Uterus (tissue), 4 donors: ENCODE measurements around the gene XYLT1. TPM values are rescaled to one million over a fixed set of nuclear protein-coding genes. Genes with fewer than 3 reads are reported as not detected.

Experiments
- DNase-seq, 2 donors: peaks; one replicate each; pipeline ENCODE4 v3.0.0-alpha.2; 2019 to 2020
- H3K27ac ChIP-seq, 2 donors: fragments of 200-600 bp; sonication (generic); 1 replicate in 1 of 2; 2 replicates in 1 of 2; pipeline ENCODE4 v1.5.1; 2016 to 2018
- H3K27me3 ChIP-seq, 2 donors: fragments of 200-600 bp; sonication (generic); one replicate each; pipeline ENCODE4 v1.5.1; 2018 to 2019; ENCODE audit warnings: control low read depth in 1 of 2
- H3K36me3 ChIP-seq, 2 donors: fragments of 200-600 bp; sonication (generic); one replicate each; pipeline ENCODE4 v1.5.1; 2019; ENCODE audit warnings: control low read depth in 1 of 2
- H3K4me1 ChIP-seq, 2 donors: fragments of 200-600 bp; sonication (generic); one replicate each; pipeline ENCODE4 v1.5.1; 2018 to 2019; ENCODE audit warnings: control low read depth in 1 of 2
- H3K4me3 ChIP-seq, 2 donors: fragments of 200-600 bp; sonication (generic); 1 replicate in 1 of 2; 2 replicates in 1 of 2; pipeline ENCODE4 v1.5.1; 2018 to 2019; ENCODE audit warnings: mild to moderate bottlenecking in 1 of 2
- H3K9me3 ChIP-seq, 2 donors: fragments of 200-600 bp; sonication (generic); one replicate each; pipeline ENCODE4 v1.5.1; 2019; ENCODE audit warnings: control low read depth in 1 of 2
- POLR2A ChIP-seq, 2 donors: fragments of 450-650 bp; IDR thresholded peaks; one replicate each; pipeline ENCODE4 v1.6.1; 2016; ENCODE audit warnings: antibody characterized with exemption in 2 of 2, mild to moderate bottlenecking in 1 of 2, moderate library complexity in 1 of 2
- intact Hi-C: fragments of 100-400 bp; cut with DNase I; formaldehyde crosslinking; loops from one replicate; pipeline ENCODE4 v1.15.1; 2023; ENCODE audit warnings: low total_unique reads
- total RNA-seq, 4 donors: library from RNA; depleted of rRNA in 3 of 4; stranded (reverse); fragments of >200 nt in 3 of 4; gene quantifications; one replicate each; pipeline versions ENCODE4 v1.1.0 to v1.2.4, GENCODE V29; 2014 to 2023
- TF ChIP-seq, protein P1 (sequence below), 4 experiments: fragments of 200-600 bp in 2 of 4; fragments of 450-650 bp in 2 of 4; sonication (generic) in 2 of 4; IDR thresholded peaks; one replicate each; pipeline ENCODE4 v1.5.1; 2016 to 2019; ENCODE audit warnings: antibody characterized with exemption in 4 of 4, mild to moderate bottlenecking in 2 of 4, moderate library complexity in 1 of 4
- donor health status: DM: yes; HTN: yes; CAD: no.

The XYLT1 gene
- total RNA-seq, 4 donors from 2014 or later = 1.5 to 42.2 (median 15.7) TPM

DNA sequence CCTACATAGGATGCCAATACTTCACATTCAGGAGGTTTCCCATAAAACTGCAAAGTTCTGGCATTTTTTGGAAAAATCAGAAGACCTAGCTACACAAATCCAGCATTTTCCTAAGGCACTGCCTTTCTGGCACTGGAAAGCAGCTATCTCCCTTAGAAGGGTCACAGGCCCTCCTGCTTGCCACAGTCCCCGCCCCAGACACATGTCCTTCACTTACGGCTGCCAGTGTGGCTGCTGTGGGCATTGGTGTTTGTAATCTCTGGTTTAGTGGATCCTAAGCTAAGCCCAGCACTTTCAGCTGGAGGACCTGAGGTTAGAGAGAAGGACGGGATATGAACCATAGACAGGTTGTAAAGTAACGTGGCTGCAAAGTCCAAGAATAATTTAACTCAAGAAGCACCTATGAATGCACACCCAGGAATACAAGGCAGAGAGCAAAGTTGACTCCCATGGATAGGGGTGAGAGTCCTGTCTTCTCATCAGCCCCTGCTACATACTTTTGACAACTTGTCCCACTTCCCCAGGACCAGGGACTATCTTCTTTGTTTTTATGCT lies 100.0 kb downstream of the XYLT1 start:
- Histone ChIP-seq H3K27me3 (no peaks in the 10 kb centered on the region), H3K27ac (no peak overlapping the region), H3K36me3 (no peaks in the 10 kb centered on the region), H3K4me3 (no peak overlapping the region), H3K9me3 (no peaks in the 10 kb centered on the region), H3K4me1 (no peaks in the 10 kb centered on the region)
- no peak for DNase-seq
- intact Hi-C loops = loop anchor here (10.0 kb wide), 1 partner anchor 94 kb away; no protein-coding TSS in a partner anchor
- TF ChIP-seq POLR2A (IDR thresholded peaks at IDR 0.05) = no peak
- TF ChIP-seq, protein P1, sequence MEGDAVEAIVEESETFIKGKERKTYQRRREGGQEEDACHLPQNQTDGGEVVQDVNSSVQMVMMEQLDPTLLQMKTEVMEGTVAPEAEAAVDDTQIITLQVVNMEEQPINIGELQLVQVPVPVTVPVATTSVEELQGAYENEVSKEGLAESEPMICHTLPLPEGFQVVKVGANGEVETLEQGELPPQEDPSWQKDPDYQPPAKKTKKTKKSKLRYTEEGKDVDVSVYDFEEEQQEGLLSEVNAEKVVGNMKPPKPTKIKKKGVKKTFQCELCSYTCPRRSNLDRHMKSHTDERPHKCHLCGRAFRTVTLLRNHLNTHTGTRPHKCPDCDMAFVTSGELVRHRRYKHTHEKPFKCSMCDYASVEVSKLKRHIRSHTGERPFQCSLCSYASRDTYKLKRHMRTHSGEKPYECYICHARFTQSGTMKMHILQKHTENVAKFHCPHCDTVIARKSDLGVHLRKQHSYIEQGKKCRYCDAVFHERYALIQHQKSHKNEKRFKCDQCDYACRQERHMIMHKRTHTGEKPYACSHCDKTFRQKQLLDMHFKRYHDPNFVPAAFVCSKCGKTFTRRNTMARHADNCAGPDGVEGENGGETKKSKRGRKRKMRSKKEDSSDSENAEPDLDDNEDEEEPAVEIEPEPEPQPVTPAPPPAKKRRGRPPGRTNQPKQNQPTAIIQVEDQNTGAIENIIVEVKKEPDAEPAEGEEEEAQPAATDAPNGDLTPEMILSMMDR (IDR thresholded peaks at IDR 0.05) = no peak

DNA sequence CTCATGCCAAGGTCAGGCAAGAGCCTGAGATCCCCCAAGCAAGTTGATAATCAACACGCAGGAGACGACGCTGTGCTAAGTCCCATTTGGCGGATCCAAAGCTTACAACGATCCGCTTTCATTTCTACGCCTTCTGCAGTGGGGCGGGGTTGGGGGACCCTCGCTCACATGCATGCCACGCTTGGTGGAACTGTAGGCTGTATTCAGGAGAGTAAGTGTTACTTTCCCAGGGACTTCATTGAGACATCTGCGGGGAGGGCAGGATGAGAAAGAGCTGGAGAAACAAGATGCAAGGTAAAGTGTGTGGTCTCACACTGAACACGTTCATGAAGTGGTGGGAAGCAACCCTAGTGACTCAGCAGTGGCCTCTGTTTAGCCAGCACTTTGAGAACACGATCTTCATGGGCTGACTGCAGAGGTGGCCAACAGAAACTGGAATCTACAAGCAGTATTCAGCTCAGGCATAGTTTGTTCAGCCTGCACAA lies 100.5 kb downstream of the XYLT1 start:
- intact Hi-C loops = loop anchor here (10.0 kb wide), 1 partner anchor 95 kb away; no protein-coding TSS in a partner anchor
- Histone ChIP-seq H3K9me3 (no peaks in the 10 kb centered on the region), H3K27ac (peak overlapping the region in 1 of 2 donors; percentile 16), H3K27me3 (no peaks in the 10 kb centered on the region), H3K36me3 (no peaks in the 10 kb centered on the region), H3K4me1 (peaks cover 0 to 2% of the 10 kb centered on the region in 2 donors), H3K4me3 (no peak overlapping the region)
- TF ChIP-seq, protein P1 (IDR thresholded peaks at IDR 0.05) = no peak
- no peak for TF ChIP-seq POLR2A (IDR thresholded peaks at IDR 0.05)
- DNase-seq = no peak

DNA sequence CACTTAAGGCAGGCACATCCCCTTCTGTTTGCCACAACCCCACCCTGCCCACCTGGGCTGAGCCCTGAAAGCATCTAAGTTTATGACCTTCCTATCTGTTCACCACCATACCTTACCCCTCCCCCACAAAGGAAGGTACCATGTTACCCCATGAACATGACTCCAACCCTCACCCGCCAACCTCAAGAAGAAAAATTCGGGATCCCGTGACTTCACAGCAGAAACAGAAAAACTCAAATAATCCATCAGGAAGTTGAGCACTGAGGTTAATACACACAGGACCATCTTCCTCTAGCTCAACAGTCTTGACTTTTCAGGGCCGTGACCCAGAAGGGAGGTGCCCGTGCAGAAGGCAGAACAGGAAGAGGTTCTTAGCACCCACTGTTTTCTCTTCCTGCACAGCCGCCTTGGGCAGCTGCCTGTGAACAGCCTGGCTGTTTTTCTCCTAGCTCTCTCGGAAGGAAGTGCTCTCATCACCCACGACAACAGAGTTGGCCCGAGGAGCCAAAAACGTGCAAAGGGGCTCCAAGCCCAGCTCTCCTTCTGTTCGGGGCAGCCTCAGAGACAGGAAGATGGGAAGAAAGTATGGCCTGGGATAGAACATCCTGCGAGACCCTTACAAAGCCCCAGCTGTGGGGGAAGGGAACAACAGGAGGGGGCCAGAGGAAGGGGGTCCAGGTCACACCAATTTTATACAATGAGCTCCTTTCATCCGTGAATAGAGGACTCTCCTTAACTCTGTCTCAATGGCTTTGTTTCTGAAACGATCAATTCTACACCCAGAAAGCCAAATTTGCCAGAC lies 101.1 kb downstream of the XYLT1 start:
- Histone ChIP-seq H3K4me1 (peaks cover 0 to 5% of the 10 kb centered on the region in 2 donors), H3K36me3 (no peaks in the 10 kb centered on the region), H3K27ac (peak overlapping the region in 1 of 2 donors; percentile 16), H3K27me3 (no peaks in the 10 kb centered on the region), H3K4me3 (no peak overlapping the region), H3K9me3 (no peaks in the 10 kb centered on the region)
- DNase-seq = peak in 1 of 2 donors; percentile 35
- TF ChIP-seq, protein P1 (IDR thresholded peaks at IDR 0.05) = no peak
- no peak for TF ChIP-seq POLR2A (IDR thresholded peaks at IDR 0.05)
- intact Hi-C loops = loop anchor here (10.0 kb wide), 1 partner anchor 95 kb away; no protein-coding TSS in a partner anchor

DNA sequence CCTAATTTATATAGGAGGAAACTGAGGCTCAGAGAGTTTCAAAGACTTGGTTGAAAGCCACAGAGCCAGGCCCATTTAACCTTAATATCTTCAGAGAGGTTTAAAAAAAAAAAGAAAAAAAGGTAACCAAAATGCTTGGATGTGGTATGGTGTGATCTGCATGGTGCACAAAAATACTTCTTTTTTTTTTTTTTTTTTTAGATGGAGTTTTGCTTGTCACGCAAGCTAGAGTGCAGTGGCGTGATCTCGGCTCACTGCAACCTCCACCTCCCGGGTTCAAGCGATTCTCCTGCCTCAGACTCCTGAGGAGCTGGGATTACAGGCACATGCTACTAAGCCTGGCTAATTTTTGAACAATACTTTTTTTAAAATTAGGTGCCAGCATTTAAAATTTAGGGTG lies 101.8 kb downstream of the XYLT1 start:
- Histone ChIP-seq H3K36me3 (no peaks in the 10 kb centered on the region), H3K4me3 (no peak overlapping the region), H3K9me3 (no peaks in the 10 kb centered on the region), H3K27me3 (no peaks in the 10 kb centered on the region), H3K27ac (peak overlapping the region in 1 of 2 donors; percentile 6), H3K4me1 (peaks cover 0 to 5% of the 10 kb centered on the region in 2 donors)
- DNase-seq = no peak
- no peak for TF ChIP-seq POLR2A (IDR thresholded peaks at IDR 0.05)
- TF ChIP-seq, protein P1 (IDR thresholded peaks at IDR 0.05) = no peak
- intact Hi-C loops = no loop called here

DNA sequence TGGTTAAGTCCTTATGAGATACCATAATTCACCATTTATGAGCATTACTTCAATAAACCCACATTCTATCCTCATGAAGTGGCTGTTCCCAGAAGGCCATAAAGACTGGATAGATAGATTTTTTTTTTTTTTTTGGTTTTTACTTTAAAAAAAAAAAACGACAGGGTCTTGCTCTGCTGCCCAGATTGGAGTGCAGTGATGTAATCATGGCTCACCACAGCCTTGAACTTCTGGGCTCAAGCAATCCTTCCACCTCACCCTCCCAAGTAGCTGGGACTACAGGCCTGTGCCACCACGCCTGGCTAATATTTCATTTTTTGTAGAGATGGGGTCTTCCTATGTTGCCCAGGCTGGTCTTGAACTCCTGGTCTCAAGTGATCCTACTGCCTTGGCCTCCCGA lies 102.3 kb downstream of the XYLT1 start:
- intact Hi-C loops = no loop called here
- H3K27me3 ChIP-seq = no peaks in the 10 kb centered on the region
- no peaks in the 10 kb centered on the region for H3K36me3 ChIP-seq
- peaks cover 0 to 5% of the 10 kb centered on the region in 2 donors for H3K4me1 ChIP-seq
- no peaks in the 10 kb centered on the region for H3K9me3 ChIP-seq
- no peak for TF ChIP-seq POLR2A (IDR thresholded peaks at IDR 0.05)
- no peak overlapping the region for H3K4me3 ChIP-seq
- H3K27ac ChIP-seq = no peak overlapping the region
- DNase-seq = no peak
